H9 (cell line): ENCODE data around the gene NOXA1. TPM values are rescaled to one million over a fixed set of nuclear protein-coding genes. Genes with fewer than 3 reads are reported as not detected.

ENCODE experiments used
- DNase-seq: peaks from one replicate; pipeline ENCODE4 v3.0.0-alpha.2; 2017
- H2AFZ ChIP-seq: one replicate; pipeline ENCODE4 v1.6.1; 2013; ENCODE audit warnings: mild to moderate bottlenecking, low read length, control low read depth, moderate library complexity
- H2AK5ac ChIP-seq: 2 replicates; pipeline ENCODE4 v1.6.1; 2013; ENCODE audit warnings: low read length, control low read depth, mixed read lengths; ENCODE audit not compliant: insufficient read length
- H2BK120ac ChIP-seq: one replicate; pipeline ENCODE4 v1.6.1; 2013; ENCODE audit warnings: low read depth, mild to moderate bottlenecking, low read length, control low read depth, inconsistent platforms; ENCODE audit not compliant: poor library complexity, severe bottlenecking
- H2BK12ac ChIP-seq: 2 replicates; pipeline ENCODE4 v1.6.1; 2013; ENCODE audit warnings: low read length, control low read depth, mixed read lengths, low read depth; ENCODE audit not compliant: insufficient read length
- H2BK15ac ChIP-seq: 2 replicates; pipeline ENCODE4 v1.6.1; 2013; ENCODE audit warnings: low read depth, low read length, control low read depth
- H2BK20ac ChIP-seq: one replicate; pipeline ENCODE4 v1.6.1; 2013; ENCODE audit warnings: low read depth, mild to moderate bottlenecking, low read length, control low read depth, inconsistent platforms; ENCODE audit not compliant: poor library complexity, severe bottlenecking
- H2BK5ac ChIP-seq: 2 replicates; pipeline ENCODE4 v1.6.1; 2013; ENCODE audit warnings: low read length, control low read depth, mixed read lengths; ENCODE audit not compliant: insufficient read length
- H3K14ac ChIP-seq: 2 replicates; pipeline ENCODE4 v1.6.1; 2013; ENCODE audit warnings: low read length, control low read depth; ENCODE audit not compliant: insufficient read depth
- H3K18ac ChIP-seq: 2 replicates; pipeline ENCODE4 v1.6.1; 2013; ENCODE audit warnings: low read depth, mild to moderate bottlenecking, mixed read lengths, low read length, control low read depth; ENCODE audit not compliant: insufficient read length
- H3K23ac ChIP-seq: 2 replicates; pipeline ENCODE4 v1.6.1; 2013; ENCODE audit warnings: low read length, control low read depth, mixed read lengths, low read depth; ENCODE audit not compliant: insufficient read length
- H3K23me2 ChIP-seq: 2 replicates; pipeline ENCODE4 v1.6.1; 2013; ENCODE audit warnings: low read depth, mild to moderate bottlenecking, mixed read lengths, low read length, control low read depth; ENCODE audit not compliant: insufficient read length, poor library complexity, severe bottlenecking
- H3K27ac ChIP-seq: 2 replicates; pipeline ENCODE4 v1.5.1; 2013; ENCODE audit warnings: low read length, control low read depth, mixed read lengths, low read depth; ENCODE audit not compliant: insufficient read length
- H3K27me3 ChIP-seq: 2 replicates; pipeline ENCODE4 v1.6.1; 2013; ENCODE audit warnings: low read length, control low read depth, inconsistent platforms; ENCODE audit not compliant: insufficient read depth
- H3K4ac ChIP-seq: 2 replicates; pipeline ENCODE4 v1.6.1; 2013; ENCODE audit warnings: low read depth, mild to moderate bottlenecking, control low read depth, inconsistent platforms, low read length, moderate library complexity
- H3K4me1 ChIP-seq: 2 replicates; pipeline ENCODE4 v1.6.1; 2013; ENCODE audit warnings: low read length, control low read depth, inconsistent platforms; ENCODE audit not compliant: insufficient read depth
- H3K4me2 ChIP-seq: 2 replicates; pipeline ENCODE4 v1.6.1; 2013; ENCODE audit warnings: low read length, control low read depth, mixed read lengths; ENCODE audit not compliant: insufficient read length, insufficient read depth
- H3K56ac ChIP-seq: 2 replicates; pipeline ENCODE4 v1.6.1; 2013; ENCODE audit warnings: low read depth, mild to moderate bottlenecking, mixed read lengths, low read length, control low read depth; ENCODE audit not compliant: insufficient read length
- H3K79me1 ChIP-seq: 2 replicates; pipeline ENCODE4 v1.6.1; 2013; ENCODE audit warnings: low read depth, mild to moderate bottlenecking, moderate library complexity, low read length, control low read depth, inconsistent platforms; ENCODE audit not compliant: insufficient read depth, poor library complexity, severe bottlenecking
- H3K79me2 ChIP-seq: 2 replicates; pipeline ENCODE4 v1.6.1; 2013; ENCODE audit warnings: low read length, control low read depth, inconsistent platforms; ENCODE audit not compliant: insufficient read depth
- H3K9ac ChIP-seq: 2 replicates; pipeline ENCODE4 v1.6.1; 2013; ENCODE audit warnings: low read length, control low read depth, mixed read lengths; ENCODE audit not compliant: insufficient read length; ENCODE audit errors: extremely low read depth
- H3K9me3 ChIP-seq: one replicate; pipeline ENCODE4 v1.6.1; 2013; ENCODE audit warnings: low read depth, low read length, inconsistent platforms; ENCODE audit not compliant: control insufficient read depth
- H3T11ph ChIP-seq: one replicate; pipeline ENCODE4 v1.6.1; 2013; ENCODE audit warnings: mild to moderate bottlenecking, low read length, control low read depth, inconsistent platforms
- H4K20me1 ChIP-seq: one replicate; pipeline ENCODE4 v1.6.1; 2013; ENCODE audit not compliant: control insufficient read depth, insufficient read length, insufficient read depth
- H4K5ac ChIP-seq: 2 replicates; pipeline ENCODE4 v1.6.1; 2013; ENCODE audit warnings: low read depth, mild to moderate bottlenecking, mixed read lengths, low read length, control low read depth; ENCODE audit not compliant: insufficient read length
- H4K8ac ChIP-seq: replicated peaks from 2 replicates; pipeline ENCODE4 v1.6.1; 2013; ENCODE audit warnings: low read length, control low read depth, mixed read lengths, low read depth; ENCODE audit not compliant: insufficient read length
- H4K91ac ChIP-seq: 2 replicates; pipeline ENCODE4 v1.6.1; 2013; ENCODE audit warnings: low read depth, mild to moderate bottlenecking, moderate library complexity, mixed read lengths, low read length, control low read depth; ENCODE audit not compliant: insufficient read length
- H3K27ac Mint-ChIP-seq, 3 experiments: 2 replicates in 2 of 3; 3 replicates in 1 of 3; pipeline ENCODE4 v1.8.0; 2020 to 2021; ENCODE audit warnings: mixed read lengths in 3 of 3, mild to moderate bottlenecking in 1 of 3, moderate library complexity in 1 of 3
- H3K27me3 Mint-ChIP-seq: 2 replicates; pipeline ENCODE4 v1.8.0; 2021; ENCODE audit warnings: low read depth, mild to moderate bottlenecking, moderate library complexity, mixed read lengths
- H3K36me3 Mint-ChIP-seq, 3 experiments: 2 replicates in 2 of 3; 3 replicates in 1 of 3; pipeline ENCODE4 v1.8.0; 2020 to 2021; ENCODE audit warnings: low read depth in 3 of 3, mixed read lengths in 3 of 3; ENCODE audit not compliant: insufficient read depth in 1 of 3
- H3K4me1 Mint-ChIP-seq, 2 experiments: 2 replicates each; pipeline ENCODE4 v1.8.0; 2020; ENCODE audit warnings: mixed read lengths in 2 of 2
- H3K4me3 Mint-ChIP-seq, 2 experiments: 2 replicates in 1 of 2; 3 replicates in 1 of 2; pipeline ENCODE4 v1.8.0; 2020 to 2021; ENCODE audit warnings: mild to moderate bottlenecking in 2 of 2, mixed read lengths in 2 of 2, moderate library complexity in 1 of 2
- H3K9me3 Mint-ChIP-seq, 2 experiments: 2 replicates in 1 of 2; 3 replicates in 1 of 2; pipeline ENCODE4 v1.8.0; 2020; ENCODE audit warnings: mild to moderate bottlenecking in 2 of 2, mixed read lengths in 2 of 2, moderate library complexity in 1 of 2
- WGBS: extraction: QIAGEN DNeasy Blood & Tissue Kit; methylation state at CpG from one replicate; pipeline ENCODE4 v1.1.7; 2013; ENCODE audit warnings: missing lambda C conversion rate, low lambda C conversion rate, mixed read lengths; ENCODE audit not compliant: insufficient read length; ENCODE audit errors: extremely low coverage; 5-methylcytosine and 5-hydroxymethylcytosine counted together
- total RNA-seq: library from RNA; stranded (reverse); gene quantifications from 2 replicates; pipeline ENCODE4 v1.2.1, GENCODE V29; 2021
- TF ChIP-seq, protein P1 (sequence below): fragments of 200-600 bp; sonication (generic); conservative IDR thresholded peaks from 3 replicates; pipeline ENCODE4 v1.8.0; 2021; ENCODE audit warnings: antibody characterized with exemption, mild to moderate bottlenecking

NOXA1 gene
- total RNA-seq, 1 experiment from 2014 or later = 2.0 TPM

DNA sequence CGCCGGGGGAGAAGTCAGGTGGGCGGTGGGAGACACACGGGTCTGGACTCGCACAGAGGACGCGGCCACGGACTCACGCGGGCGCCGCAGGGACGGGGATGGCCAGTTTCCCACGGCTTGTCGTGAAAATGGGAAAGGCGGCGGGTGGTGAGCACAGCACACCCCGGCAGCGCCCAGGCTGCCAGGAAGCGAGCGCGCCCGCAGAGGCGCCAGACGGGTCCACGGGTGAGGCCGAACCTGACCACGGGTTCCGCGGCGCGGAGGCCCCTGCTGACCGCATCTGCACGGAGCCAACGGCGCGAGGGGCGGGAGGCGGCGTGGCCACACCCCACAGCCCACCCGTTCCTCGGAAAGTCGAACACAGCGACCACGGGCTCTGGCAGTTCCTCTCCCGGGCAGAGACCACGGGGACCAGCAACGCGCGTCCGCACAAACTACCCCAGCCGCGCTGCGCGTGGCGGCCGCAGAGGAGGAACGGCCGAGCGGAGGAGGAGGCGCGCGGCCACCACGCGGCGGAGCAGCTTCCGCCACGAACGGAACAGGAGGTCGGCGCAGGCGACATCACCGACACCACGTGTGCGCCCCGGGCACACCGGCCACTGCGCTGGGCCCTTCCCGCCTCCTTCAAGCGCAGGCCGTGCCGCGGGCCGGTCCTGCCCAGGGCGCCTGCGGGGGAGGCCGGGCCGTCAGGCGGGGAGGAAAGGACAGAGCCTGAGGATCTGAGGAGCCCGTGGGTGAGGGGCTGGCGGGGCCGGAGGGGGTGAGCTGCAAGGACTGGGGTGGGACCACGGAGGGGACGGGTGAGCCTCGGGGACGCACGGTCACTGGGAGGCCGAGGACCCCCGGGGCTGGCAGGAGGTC, 5.8 kb upstream of the NOXA1 start:
- Histone ChIP-seq H3K4ac (no peak overlapping the region), H3K9me3 (no peaks in the 10 kb centered on the region), H2BK5ac (no peak overlapping the region), H3K18ac (no peak overlapping the region), H3K56ac (no peak overlapping the region), H3K23ac (no peak overlapping the region), H4K8ac (no peak overlapping the region), H3K14ac (no peak overlapping the region), H3K4me1 (no peaks in the 10 kb centered on the region), H2BK15ac (no peak overlapping the region), H3K27ac (no peak overlapping the region), H2AFZ (no peak overlapping the region), H3T11ph (no peak overlapping the region), H4K20me1 (no peaks in the 10 kb centered on the region), H4K91ac (no peak overlapping the region), H4K5ac (no peak overlapping the region), H3K79me1 (no peaks in the 10 kb centered on the region), H2BK120ac (no peak overlapping the region), H2AK5ac (no peak overlapping the region), H2BK20ac (no peak overlapping the region), H3K9ac (no peak overlapping the region), H3K23me2 (peaks cover 5% of the 10 kb centered on the region), H2BK12ac (no peak overlapping the region), H3K4me2 (no peak overlapping the region), H3K79me2 (no peaks in the 10 kb centered on the region), H3K27me3 (no peaks in the 10 kb centered on the region)
- H3K27me3 Mint-ChIP-seq = no peaks in the 10 kb centered on the region
- peaks cover 5 to 7% of the 10 kb centered on the region in 2 experiments for H3K4me1 Mint-ChIP-seq
- no peaks in the 10 kb centered on the region for H3K36me3 Mint-ChIP-seq
- no CpG with 5 or more reads among the region's 99 CpGs for WGBS
- H3K4me3 Mint-ChIP-seq = no peak overlapping the region
- TF ChIP-seq, protein P1, sequence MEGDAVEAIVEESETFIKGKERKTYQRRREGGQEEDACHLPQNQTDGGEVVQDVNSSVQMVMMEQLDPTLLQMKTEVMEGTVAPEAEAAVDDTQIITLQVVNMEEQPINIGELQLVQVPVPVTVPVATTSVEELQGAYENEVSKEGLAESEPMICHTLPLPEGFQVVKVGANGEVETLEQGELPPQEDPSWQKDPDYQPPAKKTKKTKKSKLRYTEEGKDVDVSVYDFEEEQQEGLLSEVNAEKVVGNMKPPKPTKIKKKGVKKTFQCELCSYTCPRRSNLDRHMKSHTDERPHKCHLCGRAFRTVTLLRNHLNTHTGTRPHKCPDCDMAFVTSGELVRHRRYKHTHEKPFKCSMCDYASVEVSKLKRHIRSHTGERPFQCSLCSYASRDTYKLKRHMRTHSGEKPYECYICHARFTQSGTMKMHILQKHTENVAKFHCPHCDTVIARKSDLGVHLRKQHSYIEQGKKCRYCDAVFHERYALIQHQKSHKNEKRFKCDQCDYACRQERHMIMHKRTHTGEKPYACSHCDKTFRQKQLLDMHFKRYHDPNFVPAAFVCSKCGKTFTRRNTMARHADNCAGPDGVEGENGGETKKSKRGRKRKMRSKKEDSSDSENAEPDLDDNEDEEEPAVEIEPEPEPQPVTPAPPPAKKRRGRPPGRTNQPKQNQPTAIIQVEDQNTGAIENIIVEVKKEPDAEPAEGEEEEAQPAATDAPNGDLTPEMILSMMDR = no peak
- no peak overlapping the region for H3K27ac Mint-ChIP-seq
- no peaks in the 10 kb centered on the region for H3K9me3 Mint-ChIP-seq
- DNase-seq = peak; percentile 25
